Neutrophil (primary cell): Measurements from ENCODE around the gene PPIL1.

ENCODE experiments used
- H3K27ac ChIP-seq: fragments of 200-600 bp; sonication (generic); 2 replicates; pipeline ENCODE4 v1.5.1; 2016; ENCODE audit warnings: mild to moderate bottlenecking, moderate library complexity
- H3K27me3 ChIP-seq: fragments of 200-600 bp; sonication (generic); 2 replicates; pipeline ENCODE4 v1.6.0; 2016; ENCODE audit warnings: mild to moderate bottlenecking
- H3K36me3 ChIP-seq: fragments of 200-600 bp; sonication (generic); 2 replicates; pipeline ENCODE4 v1.5.1; 2017
- H3K4me1 ChIP-seq, 2 experiments: fragments of 200-600 bp in 1 of 2; sonication (generic) in 1 of 2; 1 replicate in 1 of 2; 2 replicates in 1 of 2; pipeline versions ENCODE4 v1.5.1 to v1.6.1; 2013 to 2016; ENCODE audit warnings: low read depth in 1 of 2, low read length in 1 of 2, mild to moderate bottlenecking in 1 of 2, moderate library complexity in 1 of 2; ENCODE audit not compliant: control insufficient read depth in 1 of 2, insufficient read depth in 1 of 2
- H3K4me3 ChIP-seq, 2 experiments: fragments of 200-600 bp in 1 of 2; sonication (generic) in 1 of 2; 1 replicate in 1 of 2; 2 replicates in 1 of 2; pipeline ENCODE4 v1.5.1; 2013 to 2016; ENCODE audit warnings: low read depth in 1 of 2, low read length in 1 of 2, mild to moderate bottlenecking in 1 of 2, moderate library complexity in 1 of 2
- H3K9me3 ChIP-seq: fragments of 200-600 bp; sonication (generic); 2 replicates; pipeline ENCODE4 v1.5.1; 2016
- CTCF ChIP-seq: fragments of 200-600 bp; sonication (generic); IDR thresholded peaks from 2 replicates; pipeline ENCODE4 v1.5.1; 2016; ENCODE audit warnings: antibody characterized with exemption

PPIL1 gene

GRCh38 chr6:36908747-36909146 is 34.1 kb upstream of the PPIL1 start:
- peaks cover 84% of the 10 kb centered on the region for H3K36me3 ChIP-seq
- TF ChIP-seq CTCF, result no peak
- no peak overlapping the region for H3K27ac ChIP-seq
- no peaks in the 10 kb centered on the region for H3K4me1 ChIP-seq
- no peaks in the 10 kb centered on the region for H3K9me3 ChIP-seq
- no peak overlapping the region for H3K4me3 ChIP-seq
- H3K27me3 ChIP-seq, result no peaks in the 10 kb centered on the region

GRCh38 chr6:36907781-36908180 is 33.2 kb upstream of the PPIL1 start:
- no peak overlapping the region for H3K27ac ChIP-seq
- H3K4me1 ChIP-seq, result no peaks in the 10 kb centered on the region
- TF ChIP-seq CTCF, result no peak
- no peaks in the 10 kb centered on the region for H3K27me3 ChIP-seq
- no peaks in the 10 kb centered on the region for H3K9me3 ChIP-seq
- H3K4me3 ChIP-seq, result no peak overlapping the region
- peaks cover 84% of the 10 kb centered on the region for H3K36me3 ChIP-seq

GRCh38 chr6:36906539-36907325 is 32.1 kb upstream of the PPIL1 start:
- no peaks in the 10 kb centered on the region for H3K27me3 ChIP-seq
- H3K36me3 ChIP-seq, result peaks cover 84% of the 10 kb centered on the region
- no peaks in the 10 kb centered on the region for H3K4me1 ChIP-seq
- no peak overlapping the region for H3K27ac ChIP-seq
- no peak for TF ChIP-seq CTCF
- H3K9me3 ChIP-seq, result no peaks in the 10 kb centered on the region
- H3K4me3 ChIP-seq, result no peak overlapping the region

- H3K27ac ChIP-seq, result no peak overlapping the region
- H3K36me3 ChIP-seq, result peaks cover 90% of the 10 kb centered on the region
- no peaks in the 10 kb centered on the region for H3K4me1 ChIP-seq
- no peak for TF ChIP-seq CTCF
- no peaks in the 10 kb centered on the region for H3K27me3 ChIP-seq
- no peaks in the 10 kb centered on the region for H3K9me3 ChIP-seq
- H3K4me3 ChIP-seq, result no peak overlapping the region
Observed at GRCh38 chr6:36904851-36905393, 30.3 kb upstream of the PPIL1 start.

GRCh38 chr6:36904114-36904513 is 29.5 kb upstream of the PPIL1 start:
- Histone ChIP-seq H3K4me3 (no peak overlapping the region), H3K4me1 (no peaks in the 10 kb centered on the region), H3K27ac (no peak overlapping the region), H3K9me3 (no peaks in the 10 kb centered on the region), H3K27me3 (no peaks in the 10 kb centered on the region), H3K36me3 (peaks cover 96% of the 10 kb centered on the region)
- TF ChIP-seq CTCF, result no peak
